Karpas-422 (cell line): ENCODE data around the gene CARD11. TPM values are rescaled to one million over a fixed set of nuclear protein-coding genes. Genes with fewer than 3 reads are reported as not detected.
"Not testable (repeated sequence)": the region's sequence is repeated elsewhere in the genome, so short reads cannot be mapped to it uniquely, and the experiment has no call there.

Source experiments
- DNase-seq: peaks from one replicate; pipeline ENCODE4 v3.0.0-alpha.2; 2015
- H2AFZ ChIP-seq: fragments of 200-600 bp; sonication (generic); 2 replicates; pipeline ENCODE4 v1.6.1; 2014; ENCODE audit warnings: antibody characterized with exemption, low read length, mixed read lengths
- H3K27ac ChIP-seq: fragments of 200-600 bp; sonication (generic); 2 replicates; pipeline ENCODE4 v1.5.1; 2014; ENCODE audit warnings: mild to moderate bottlenecking, low read length, moderate library complexity
- H3K27me3 ChIP-seq: fragments of 200-600 bp; sonication (generic); 2 replicates; pipeline ENCODE4 v1.6.1; 2014; ENCODE audit warnings: low read length, mixed read lengths
- H3K36me3 ChIP-seq: fragments of 200-600 bp; sonication (generic); 2 replicates; pipeline ENCODE4 v1.6.1; 2014; ENCODE audit warnings: low read length, mixed read lengths; ENCODE audit not compliant: insufficient read depth
- H3K4me1 ChIP-seq: fragments of 200-600 bp; sonication (generic); 2 replicates; pipeline ENCODE4 v1.6.1; 2014; ENCODE audit warnings: mild to moderate bottlenecking, low read length, mixed read lengths
- H3K4me2 ChIP-seq: fragments of 200-600 bp; sonication (generic); 2 replicates; pipeline ENCODE4 v1.6.1; 2014; ENCODE audit warnings: low read length, low read depth, mild to moderate bottlenecking; ENCODE audit not compliant: poor library complexity, severe bottlenecking
- H3K4me3 ChIP-seq: fragments of 200-600 bp; sonication (generic); 2 replicates; pipeline ENCODE4 v1.5.1; 2014; ENCODE audit warnings: mild to moderate bottlenecking, antibody characterized with exemption, low read length, mixed read lengths
- H3K79me2 ChIP-seq: fragments of 200-600 bp; sonication (generic); 2 replicates; pipeline ENCODE4 v1.6.1; 2014; ENCODE audit warnings: mild to moderate bottlenecking, low read length, mixed read lengths
- H3K9ac ChIP-seq: fragments of 200-600 bp; sonication (generic); 2 replicates; pipeline ENCODE4 v1.6.0; 2014; ENCODE audit warnings: low read length
- H3K9me2 ChIP-seq: fragments of 200-600 bp; sonication (generic), shearing (Covaris generic); replicated peaks from 2 replicates; pipeline ENCODE4 v1.6.0; 2014; ENCODE audit warnings: mild to moderate bottlenecking, low read length, moderate library complexity; ENCODE audit not compliant: insufficient read depth
- H3K9me3 ChIP-seq: fragments of 300-700, 200-600 bp; sonication (generic); 2 replicates; pipeline ENCODE4 v1.6.1; 2014; ENCODE audit warnings: low read length, mixed read lengths
- H4K20me1 ChIP-seq: fragments of 200-600 bp; sonication (generic); 2 replicates; pipeline ENCODE4 v1.6.1; 2014; ENCODE audit warnings: mild to moderate bottlenecking, antibody characterized with exemption, low read length, low read depth; ENCODE audit not compliant: insufficient read depth
- total RNA-seq: library from RNA; depleted of rRNA; stranded (reverse); fragments of >200 nt; shearing (Covaris generic); gene quantifications from 2 replicates; pipeline ENCODE4 v1.2.3, GENCODE V29; 2014; ENCODE audit warnings: low replicate concordance

Gene CARD11
- total RNA-seq, 1 experiment from 2014 or later = 38.5 TPM

- H3K4me1 ChIP-seq = no peaks in the 10 kb centered on the region
- H3K9me3 ChIP-seq = no peaks in the 10 kb centered on the region
- no peak for DNase-seq
- H3K9me2 ChIP-seq = no peaks in the 10 kb centered on the region
- no peaks in the 10 kb centered on the region for H4K20me1 ChIP-seq
- no peak overlapping the region for H3K4me2 ChIP-seq
- H3K4me3 ChIP-seq = no peak overlapping the region
- H3K27ac ChIP-seq = no peak overlapping the region
- H2AFZ ChIP-seq = no peak overlapping the region
- H3K27me3 ChIP-seq = no peaks in the 10 kb centered on the region
- no peaks in the 10 kb centered on the region for H3K79me2 ChIP-seq
- H3K9ac ChIP-seq = no peak overlapping the region
- peaks cover 20% of the 10 kb centered on the region for H3K36me3 ChIP-seq
Measured at GRCh38 chr7:2922866-2923265, 120.8 kb downstream of the CARD11 start.

GRCh38 chr7:2922348-2922691, 121.3 kb downstream of the CARD11 start:
- Histone ChIP-seq H3K9me2 (no peaks in the 10 kb centered on the region), H4K20me1 (no peaks in the 10 kb centered on the region), H2AFZ (no peak overlapping the region), H3K4me1 (no peaks in the 10 kb centered on the region), H3K9ac (no peak overlapping the region), H3K4me3 (no peak overlapping the region), H3K36me3 (peaks cover 20% of the 10 kb centered on the region), H3K9me3 (no peaks in the 10 kb centered on the region), H3K79me2 (no peaks in the 10 kb centered on the region), H3K27ac (no peak overlapping the region), H3K27me3 (no peaks in the 10 kb centered on the region), H3K4me2 (no peak overlapping the region)
- DNase-seq = no peak

- Histone ChIP-seq H3K27me3 (no peaks in the 10 kb centered on the region), H3K9ac (no peak overlapping the region), H4K20me1 (no peaks in the 10 kb centered on the region), H3K27ac (no peak overlapping the region), H3K4me3 (no peak overlapping the region), H3K9me3 (no peaks in the 10 kb centered on the region), H3K4me2 (no peak overlapping the region), H3K36me3 (peaks cover 20% of the 10 kb centered on the region), H3K9me2 (no peaks in the 10 kb centered on the region), H2AFZ (no peak overlapping the region), H3K79me2 (no peaks in the 10 kb centered on the region), H3K4me1 (no peaks in the 10 kb centered on the region)
- DNase-seq = no peak
Measured at GRCh38 chr7:2921653-2922347, 121.9 kb downstream of the CARD11 start.

- Histone ChIP-seq H3K9me3 (no peaks in the 10 kb centered on the region), H3K4me2 (no peak overlapping the region), H3K9me2 (no peaks in the 10 kb centered on the region), H3K4me3 (no peak overlapping the region), H3K27me3 (no peaks in the 10 kb centered on the region), H4K20me1 (no peaks in the 10 kb centered on the region), H3K79me2 (no peaks in the 10 kb centered on the region), H3K36me3 (peaks cover 20% of the 10 kb centered on the region), H3K27ac (no peak overlapping the region), H3K9ac (no peak overlapping the region), H3K4me1 (no peaks in the 10 kb centered on the region), H2AFZ (no peak overlapping the region)
- no peak for DNase-seq
Measured at GRCh38 chr7:2920956-2921652, 122.6 kb downstream of the CARD11 start.

GRCh38 chr7:2920480-2920879, 123.2 kb downstream of the CARD11 start:
- not testable (repeated sequence) for H3K4me3 ChIP-seq, H3K4me1 ChIP-seq, H2AFZ ChIP-seq, H3K9me3 ChIP-seq, H3K9ac ChIP-seq, H3K79me2 ChIP-seq, H3K9me2 ChIP-seq, H4K20me1 ChIP-seq, H3K27me3 ChIP-seq, H3K4me2 ChIP-seq, DNase-seq, H3K27ac ChIP-seq
- peaks cover 20% of the 10 kb centered on the region for H3K36me3 ChIP-seq

GRCh38 chr7:2920041-2920440, 123.6 kb downstream of the CARD11 start:
- Histone ChIP-seq H3K79me2 (no peaks in the 10 kb centered on the region), H3K9me2 (no peaks in the 10 kb centered on the region), H3K27ac (no peak overlapping the region), H3K4me1 (no peaks in the 10 kb centered on the region), H3K9ac (no peak overlapping the region), H3K27me3 (no peaks in the 10 kb centered on the region), H3K4me3 (no peak overlapping the region), H2AFZ (no peak overlapping the region), H3K9me3 (no peaks in the 10 kb centered on the region), H4K20me1 (no peaks in the 10 kb centered on the region), H3K36me3 (peaks cover 20% of the 10 kb centered on the region), H3K4me2 (no peak overlapping the region)
- no peak for DNase-seq

GRCh38 chr7:2919256-2919655, 124.4 kb downstream of the CARD11 start:
- H3K4me1 ChIP-seq = no peaks in the 10 kb centered on the region
- H3K27me3 ChIP-seq = no peaks in the 10 kb centered on the region
- no peaks in the 10 kb centered on the region for H3K9me2 ChIP-seq
- DNase-seq = no peak
- no peak overlapping the region for H3K9ac ChIP-seq
- peaks cover 20% of the 10 kb centered on the region for H3K36me3 ChIP-seq
- H3K9me3 ChIP-seq = no peaks in the 10 kb centered on the region
- no peaks in the 10 kb centered on the region for H4K20me1 ChIP-seq
- no peaks in the 10 kb centered on the region for H3K79me2 ChIP-seq
- no peak overlapping the region for H3K4me3 ChIP-seq
- H2AFZ ChIP-seq = no peak overlapping the region
- H3K4me2 ChIP-seq = no peak overlapping the region
- H3K27ac ChIP-seq = no peak overlapping the region

- Histone ChIP-seq H3K79me2 (no peaks in the 10 kb centered on the region), H3K9me2 (no peaks in the 10 kb centered on the region), H3K9ac (no peak overlapping the region), H3K9me3 (no peaks in the 10 kb centered on the region), H3K27ac (no peak overlapping the region), H4K20me1 (no peaks in the 10 kb centered on the region), H3K36me3 (peaks cover 20% of the 10 kb centered on the region), H3K4me3 (no peak overlapping the region), H3K4me1 (no peaks in the 10 kb centered on the region), H3K27me3 (no peaks in the 10 kb centered on the region), H3K4me2 (no peak overlapping the region), H2AFZ (no peak overlapping the region)
- DNase-seq = no peak
Measured at GRCh38 chr7:2918406-2918805, 125.3 kb downstream of the CARD11 start.
